HepG2 (cell line): ENCODE results near the gene SHISA6. TPM values are rescaled to one million over a fixed set of nuclear protein-coding genes. Genes with fewer than 3 reads are reported as not detected.
"Not testable (repeated sequence)": the region's sequence is repeated elsewhere in the genome, so short reads cannot be mapped to it uniquely, and the experiment has no call there.

ENCODE experiments used
- ATAC-seq: fragments of 200-7000 bp; cut with Tn5 transposase; 3 replicates; pipeline ENCODE4 v1.9.1; 2020; ENCODE audit warnings: mild to moderate bottlenecking, moderate library complexity
- BruUV-seq: library from RNA; stranded (reverse); fragments of 400-500 nt; replicated peaks from 2 replicates; lab custom pipeline; 2021; lab: Mats Ljungman, UMichigan
- CTCF ChIA-PET: fragments of 300-600 bp; formaldehyde crosslinking; extraction: SDS; loops from one replicate; lab custom pipeline; 2021; ENCODE audit warnings: low total read pairs, inconsistent platforms, low intra/inter-chr PET ratio; lab: Yijun Ruan, JAX
- POLR2A ChIA-PET: fragments of 350-600 bp; sonication (Branson Sonifier 250); formaldehyde crosslinking; loops from one replicate; lab custom pipeline; 2020; ENCODE audit warnings: antibody characterized with exemption, inconsistent platforms; lab: Yijun Ruan, JAX
- DNase-seq: peaks from one replicate; pipeline ENCODE4 v3.0.0-alpha.2; 2015; ENCODE audit warnings: low spot score
- FAIRE-seq: peaks from 3 replicates; lab custom pipeline; 2011; peaks lifted over from hg19 to GRCh38; lab: Jason Lieb, UNC
- H2AFZ ChIP-seq: one replicate; pipeline ENCODE4 v1.6.1; 2011; ENCODE audit warnings: low read length, inconsistent platforms
- H3K27ac ChIP-seq: fragments of 300-600 bp; 3 replicates; pipeline ENCODE4 v1.8.0; 2011; ENCODE audit warnings: mixed run types, mild to moderate bottlenecking, mixed read lengths, low read length, inconsistent platforms; ENCODE audit not compliant: insufficient read depth; ENCODE audit errors: extremely low read length
- H3K27me3 ChIP-seq, 2 experiments: fragments of 200-600 bp in 1 of 2; 2 replicates in 1 of 2; 3 replicates in 1 of 2; pipeline versions ENCODE4 v1.6.0 to v1.8.0; 2011; ENCODE audit warnings: low read length in 2 of 2, mild to moderate bottlenecking in 2 of 2, moderate library complexity in 2 of 2, inconsistent platforms in 1 of 2; ENCODE audit not compliant: insufficient read depth in 2 of 2, control insufficient read depth in 1 of 2
- H3K36me3 ChIP-seq, 2 experiments: fragments of 200-600 bp in 1 of 2; replicated peaks in 1 of 2; 2 replicates in 1 of 2; 3 replicates in 1 of 2; pipeline versions ENCODE4 v1.5.1 to v1.8.0; 2011; ENCODE audit warnings: low read length in 2 of 2, inconsistent platforms in 1 of 2; ENCODE audit not compliant: insufficient read depth in 2 of 2, control insufficient read depth in 1 of 2
- H3K4me1 ChIP-seq: 2 replicates; pipeline ENCODE4 v1.5.1; 2012; ENCODE audit warnings: low read length, inconsistent platforms; ENCODE audit not compliant: insufficient read depth
- H3K4me2 ChIP-seq: 2 replicates; pipeline ENCODE4 v1.6.0; 2011; ENCODE audit warnings: low read depth, low read length, inconsistent platforms
- H3K4me3 ChIP-seq, 3 experiments: fragments of 200-600 bp in 1 of 3; sonication (generic), shearing (Covaris generic) in 1 of 3; replicated peaks in 1 of 3; 2 replicates each; pipeline ENCODE4 v1.5.1; 2011 to 2016; ENCODE audit warnings: low read length in 3 of 3, inconsistent platforms in 2 of 3, low read depth in 2 of 3, mild to moderate bottlenecking in 2 of 3, control low read depth in 1 of 3, mixed read lengths in 1 of 3; ENCODE audit not compliant: insufficient read depth in 1 of 3
- H3K79me2 ChIP-seq: one replicate; pipeline ENCODE4 v1.6.1; 2011; ENCODE audit warnings: low read length, inconsistent platforms; ENCODE audit not compliant: insufficient read depth
- H3K9ac ChIP-seq: 2 replicates; pipeline ENCODE4 v1.6.0; 2011; ENCODE audit warnings: mild to moderate bottlenecking, low read depth, low read length, inconsistent platforms; ENCODE audit not compliant: insufficient read depth
- H3K9me3 ChIP-seq: 2 replicates; pipeline ENCODE4 v1.5.1; 2012; ENCODE audit warnings: mild to moderate bottlenecking, low read length
- H4K20me1 ChIP-seq: 2 replicates; pipeline ENCODE4 v1.6.0; 2011; ENCODE audit warnings: inconsistent platforms, mild to moderate bottlenecking, low read length, moderate library complexity; ENCODE audit not compliant: insufficient read depth
- DDIT3 ChIP-seq: sonication (generic); formaldehyde crosslinking; IDR thresholded peaks from 2 replicates; pipeline ENCODE4 v1.4.0; 2020; ENCODE audit warnings: mild to moderate bottlenecking, missing genetic modification reagents
- FOXA3 ChIP-seq: IDR thresholded peaks from 2 replicates; pipeline ENCODE4 v1.6.1; 2016; ENCODE audit warnings: missing genetic modification reagents, missing compliant biosample characterization
- KDM3A ChIP-seq: IDR thresholded peaks from 2 replicates; pipeline ENCODE4 v1.6.1; 2018; ENCODE audit warnings: low read depth, missing compliant biosample characterization
- KDM5B ChIP-seq: sonication (generic); formaldehyde crosslinking; IDR thresholded peaks from 2 replicates; pipeline ENCODE4 v1.4.0; 2020; ENCODE audit warnings: missing genetic modification reagents, mild to moderate bottlenecking, borderline replicate concordance
- MYC ChIP-seq: sonication (generic); formaldehyde crosslinking; IDR thresholded peaks from 2 replicates; pipeline ENCODE4 v1.9.0; 2021; ENCODE audit warnings: missing genetic modification reagents, borderline replicate concordance
- PRPF4 ChIP-seq: fragments of 200-400 bp; formaldehyde crosslinking; IDR thresholded peaks from 2 replicates; pipeline ENCODE4 v1.6.1; 2016; ENCODE audit warnings: low read length, low read depth; ENCODE audit not compliant: poor library complexity, severe bottlenecking
- ZFYVE20 ChIP-seq: sonication (generic); formaldehyde crosslinking; IDR thresholded peaks from 2 replicates; pipeline ENCODE4 v1.8.0; 2023; ENCODE audit warnings: low read depth, mild to moderate bottlenecking, moderate library complexity, missing genetic modification reagents, borderline replicate concordance
- ZNF143 ChIP-seq: sonication (generic); formaldehyde crosslinking; IDR thresholded peaks from 2 replicates; pipeline ENCODE4 v1.4.0; 2020; ENCODE audit warnings: missing genetic modification reagents
- ZNF224 ChIP-seq: sonication (generic); formaldehyde crosslinking; IDR thresholded peaks from 2 replicates; pipeline ENCODE4 v1.5.0; 2020; ENCODE audit warnings: mild to moderate bottlenecking, missing genetic modification reagents
- ZNF326 ChIP-seq: sonication (generic); formaldehyde crosslinking; IDR thresholded peaks from 2 replicates; pipeline ENCODE4 v1.4.0; 2020; ENCODE audit warnings: missing genetic modification reagents, borderline replicate concordance
- ZNF34 ChIP-seq: sonication (generic); formaldehyde crosslinking; IDR thresholded peaks from 2 replicates; pipeline ENCODE4 v1.4.0; 2020; ENCODE audit warnings: mild to moderate bottlenecking, missing genetic modification reagents, borderline replicate concordance
- ZNF350 ChIP-seq: sonication (generic); formaldehyde crosslinking; IDR thresholded peaks from 2 replicates; pipeline ENCODE4 v1.4.0; 2020; ENCODE audit warnings: mild to moderate bottlenecking, low read depth, missing genetic modification reagents, borderline replicate concordance
- ZNF564 ChIP-seq: sonication (generic); formaldehyde crosslinking; IDR thresholded peaks from 2 replicates; pipeline ENCODE4 v1.8.1; 2023; ENCODE audit warnings: mild to moderate bottlenecking, missing genetic modification reagents
- ZNF747 ChIP-seq: sonication (generic); formaldehyde crosslinking; IDR thresholded peaks from 2 replicates; pipeline ENCODE4 v1.8.1; 2023; ENCODE audit warnings: missing genetic modification reagents, mild to moderate bottlenecking, borderline replicate concordance
- ZNF788 ChIP-seq: sonication (generic); formaldehyde crosslinking; IDR thresholded peaks from 2 replicates; pipeline ENCODE4 v1.5.0; 2020; ENCODE audit warnings: mild to moderate bottlenecking, missing genetic modification reagents, borderline replicate concordance
- ZNF800 ChIP-seq: sonication (generic); formaldehyde crosslinking; IDR thresholded peaks from 2 replicates; pipeline ENCODE4 v1.4.0; 2020; ENCODE audit warnings: missing genetic modification reagents
- WGBS: methylation state at CpG from one replicate; pipeline ENCODE4 v1.1.6; 2017; ENCODE audit warnings: low lambda C conversion rate; 5-methylcytosine and 5-hydroxymethylcytosine counted together
- in situ Hi-C: cut with HindIII; loops from 2 replicates; pipeline ENCODE4 v1.10.0; 2017; ENCODE audit warnings: low pct_unique_long_range_greater_than_20kb; ENCODE audit not compliant: extremely low pct_ligation_motif_present
- intact Hi-C: fragments of 100-400 bp; cut with micrococcal nuclease; formaldehyde crosslinking; loops from one replicate; pipeline ENCODE4 v1.10.0; 2022; ENCODE audit not compliant: unreplicated experiment
- polyA plus RNA-seq, 8 experiments: library from polyadenylated mRNA; depleted of rRNA in 3 of 8; stranded (reverse) in 7 of 8; unstranded in 1 of 8; fragments of >200 nt; fragmentation: Illumina TruSeq in 4 of 8; extraction: Trizol in 4 of 8; gene quantifications; 2 replicates each; pipeline versions ENCODE4 v1.2.1 to v1.2.3, GENCODE V29; 2011 to 2016; ENCODE audit warnings: low read depth in 4 of 8, missing spikeins in 1 of 8, mixed read lengths in 1 of 8; ENCODE audit not compliant: insufficient read depth in 1 of 8
- total RNA-seq, 5 experiments: library from RNA; depleted of rRNA; stranded (reverse); fragments of >200 nt; fragmentation: Illumina TruSeq; extraction: Trizol; gene quantifications; 2 replicates each; pipeline ENCODE4 v1.2.3, GENCODE V29; 2016; ENCODE audit warnings: low read depth in 1 of 5
- TF ChIP-seq, protein P1 (sequence below): sonication (generic); formaldehyde crosslinking; IDR thresholded peaks from 2 replicates; pipeline ENCODE4 v1.4.0; 2020; ENCODE audit warnings: mild to moderate bottlenecking, low read depth, missing genetic modification reagents

The SHISA6 gene
- total and polyA plus RNA-seq, 2 of the 13 experiments (the other 11 are each of a cell fraction or from before 2014, with no cell fraction given) = not detected

DNA sequence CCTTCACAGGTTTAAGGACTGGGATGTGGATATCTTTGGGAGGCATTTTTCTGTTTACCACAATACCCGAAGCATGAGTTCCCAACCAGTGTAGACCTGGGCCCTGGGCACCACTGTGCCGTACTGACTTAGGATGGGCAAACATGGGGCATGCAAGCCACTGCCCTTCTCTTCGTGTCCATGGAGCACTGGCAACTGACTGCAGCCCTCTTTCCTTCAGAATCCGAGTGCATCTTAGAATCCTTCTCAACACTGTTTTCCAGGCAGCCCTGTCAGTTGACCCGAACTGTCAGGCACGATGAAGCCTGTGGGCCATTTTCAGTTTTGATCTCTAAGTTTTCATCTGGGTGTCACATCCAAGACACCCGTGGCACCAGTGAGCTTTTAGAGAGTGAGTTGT, 59.2 kb downstream of the SHISA6 start (continued):
- TF ChIP-seq ZNF800 (CRISPR knock-in tag) = no peak
- TF ChIP-seq DDIT3 (CRISPR knock-in tag) = no peak
- TF ChIP-seq ZNF788 (CRISPR knock-in tag) = no peak
- TF ChIP-seq MYC (CRISPR knock-in tag) = no peak
- TF ChIP-seq ZNF143 (CRISPR knock-in tag) = no peak
- no peak for TF ChIP-seq ZNF564 (CRISPR knock-in tag)

GRCh38 chr17:11300738-11301137, 59.7 kb downstream of the SHISA6 start:
- Histone ChIP-seq H3K4me2 (no peak overlapping the region), H3K36me3 (no peaks in the 10 kb centered on the region), H3K9ac (no peak overlapping the region), H2AFZ (no peak overlapping the region), H3K27me3 (peaks cover 0 to 3% of the 10 kb centered on the region in 2 experiments; a peak in 1 of 5 replicates), H3K9me3 (no peaks in the 10 kb centered on the region), H3K27ac (no peak overlapping the region), H4K20me1 (no peaks in the 10 kb centered on the region), H3K4me1 (no peaks in the 10 kb centered on the region), H3K4me3 (no peak overlapping the region), H3K79me2 (no peaks in the 10 kb centered on the region)
- in situ Hi-C loops = no loop called here
- no peak for ATAC-seq
- CTCF ChIA-PET = no interaction called here
- TF ChIP-seq, protein P1, sequence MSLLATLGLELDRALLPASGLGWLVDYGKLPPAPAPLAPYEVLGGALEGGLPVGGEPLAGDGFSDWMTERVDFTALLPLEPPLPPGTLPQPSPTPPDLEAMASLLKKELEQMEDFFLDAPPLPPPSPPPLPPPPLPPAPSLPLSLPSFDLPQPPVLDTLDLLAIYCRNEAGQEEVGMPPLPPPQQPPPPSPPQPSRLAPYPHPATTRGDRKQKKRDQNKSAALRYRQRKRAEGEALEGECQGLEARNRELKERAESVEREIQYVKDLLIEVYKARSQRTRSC = no peak
- TF ChIP-seq ZNF350 (CRISPR knock-in tag) = no peak
- no peak for TF ChIP-seq FOXA3 (CRISPR knock-in tag)
- TF ChIP-seq ZFYVE20 (CRISPR knock-in tag) = no peak
- TF ChIP-seq ZNF224 = no peak
- no peak for TF ChIP-seq ZNF326 (CRISPR knock-in tag)
- TF ChIP-seq ZNF34 (CRISPR knock-in tag) = no peak
- TF ChIP-seq ZNF747 (CRISPR knock-in tag) = no peak
- no peak for TF ChIP-seq PRPF4
- no peak for TF ChIP-seq KDM3A
- TF ChIP-seq KDM5B = no peak
- FAIRE-seq = no peak
- WGBS = 5% methylated on average over 6 of the region's 6 CpGs
- no peak for DNase-seq
- no TSS peak for BruUV-seq
- POLR2A ChIA-PET = no interaction called here
- intact Hi-C loops = no loop called here

DNA sequence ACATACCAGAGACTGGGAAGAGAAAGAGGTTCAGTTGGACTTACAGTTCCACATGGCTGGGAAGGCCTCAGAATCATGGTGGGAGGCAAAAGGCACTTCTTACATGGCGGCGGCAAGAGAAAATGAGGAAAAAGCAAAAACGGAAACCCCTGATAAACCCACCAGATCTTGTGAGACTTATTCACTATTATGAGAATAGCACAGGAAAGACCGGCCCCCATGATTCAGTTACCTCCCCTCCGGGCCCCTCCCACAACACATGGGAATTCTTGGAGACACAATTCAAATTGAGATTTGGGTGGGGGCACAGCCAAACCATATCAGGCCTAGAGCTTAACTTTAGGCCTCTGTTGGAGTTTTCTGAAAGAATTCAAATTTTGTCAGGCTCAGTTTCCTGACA, 60.9 kb downstream of the SHISA6 start:
- H3K4me1 ChIP-seq, POLR2A ChIA-PET, H3K9ac ChIP-seq, CTCF ChIA-PET, ATAC-seq, in situ Hi-C loops, FAIRE-seq, H3K4me3 ChIP-seq, BruUV-seq, H3K36me3 ChIP-seq, intact Hi-C loops, H3K4me2 ChIP-seq, H3K79me2 ChIP-seq, H3K9me3 ChIP-seq, H2AFZ ChIP-seq, DNase-seq, H3K27me3 ChIP-seq, H3K27ac ChIP-seq, H4K20me1 ChIP-seq: not testable (repeated sequence)
- 50% methylated on average over 5 of the region's 5 CpGs for WGBS
